ENCODE results near the gene XPR1. TPM values are rescaled to one million over a fixed set of nuclear protein-coding genes. Genes with fewer than 3 reads are reported as not detected.

Gene XPR1
- total and polyA plus RNA-seq, 2 of the 8 experiments (the other 6 are each of a cell fraction or from before 2014, with no cell fraction given) = 28.6 to 43.9 TPM

- FAIRE-seq = no peak
- peak overlapping the region in 1 of 4 experiments; percentile 45; a peak in 2 of 7 replicates for H3K9ac ChIP-seq (replicated peaks in 1 of 4; ENCODE audit: extremely low read depth in 1 of 4, low read depth in 3 of 4, low read length in 3 of 4)
Measured at GRCh38 chr1:180923887-180924286, 292.1 kb downstream of the XPR1 start.

More at GRCh38 chr1:180923887-180924286, 292.1 kb downstream of the XPR1 start:
- TF ChIP-seq RFX5 (IDR thresholded peaks at IDR 0.05; ENCODE audit: borderline replicate concordance, low read depth, low read length) (no peak), KDM5A (IDR thresholded peaks at IDR 0.05; ENCODE audit: low read length) (no peak), POLR2AphosphoS5 (IDR thresholded peaks at IDR 0.05; ENCODE audit: low read depth, low read length) (no peak), FOSL1 (IDR thresholded peaks at IDR 0.05; ENCODE audit: insufficient read depth, low read depth, low read length) (no peak), CBX5 (IDR thresholded peaks at IDR 0.05; ENCODE audit: low read depth, low read length) (no peak), GTF2F1 (IDR thresholded peaks at IDR 0.05; ENCODE audit: borderline replicate concordance, low read depth, low read length) (no peak), TEAD4 (IDR thresholded peaks at IDR 0.05; ENCODE audit: low read depth, low read length) (no peak), EP300 (IDR thresholded peaks at IDR 0.05; ENCODE audit: borderline replicate concordance in 1 of 2, low read depth in 2 of 2, low read length in 2 of 2) (no peak), TCF12 (IDR thresholded peaks at IDR 0.05; ENCODE audit: low read depth, low read length) (no peak), CREB1 (IDR thresholded peaks at IDR 0.05) (no peak), JUN (IDR thresholded peaks at IDR 0.05; ENCODE audit: low read depth, low read length) (no peak), CHD1 (IDR thresholded peaks at IDR 0.05; ENCODE audit: low read depth, low read length) (no peak), CHD2 (IDR thresholded peaks at IDR 0.05; ENCODE audit: low read length) (no peak), SRF (IDR thresholded peaks at IDR 0.05; ENCODE audit: low read depth, low read length) (no peak)
- H3K4me3 ChIP-seq (ENCODE audit: extremely low read depth in 1 of 4, insufficient read depth in 2 of 4, low read depth in 3 of 4, low read length in 4 of 4) = peak overlapping the region in 1 of 4 experiments; percentile 42; a peak in 2 of 8 replicates
- H3K23ac ChIP-seq (ENCODE audit: insufficient read length) = no peak overlapping the region
- H2AFZ ChIP-seq (ENCODE audit: low read length) = no peak overlapping the region
- 61% methylated on average over 4 of the region's 4 CpGs; no CpG with 5 or more reads in 1 of the 2 experiments for WGBS, 2 experiments (ENCODE audit: extremely low coverage in 1 of 2, insufficient coverage in 1 of 2, insufficient read length in 1 of 2, insufficient replicate concordance in 2 of 2, low coverage in 1 of 2, low lambda C conversion rate in 2 of 2, missing lambda C conversion rate in 1 of 2)
- CTCF ChIA-PET (ENCODE audit: partially characterized antibody) = interaction anchor here (0.7 to 3.9 kb wide), 8 partner anchors 8 to 408 kb away, joined by 3 to 11 read pairs (median 4); no protein-coding TSS in a partner anchor
- H3K36me3 ChIP-seq (ENCODE audit: control insufficient read depth in 2 of 4, insufficient read depth in 4 of 4, low read length in 3 of 4) = no peaks in the 10 kb centered on the region
- no peak overlapping the region for H3K14ac ChIP-seq (ENCODE audit: insufficient read length)
- H2BK12ac ChIP-seq (ENCODE audit: low read depth, low read length) = peak overlapping the region; percentile 100
- H3K4me2 ChIP-seq (ENCODE audit: insufficient read depth in 1 of 2, low read depth in 2 of 2, low read length in 2 of 2) = peak overlapping the region; percentile 75 to 87; a peak in 3 of 4 replicates
- H2BK120ac ChIP-seq (replicated peaks; ENCODE audit: low read depth, low read length) = peak overlapping the region; percentile 67
- peaks cover 32 to 59% (median 43%) of the 10 kb centered on the region in 4 experiments for H3K4me1 ChIP-seq (replicated peaks in 1 of 4; ENCODE audit: control insufficient read depth in 3 of 4, insufficient read depth in 4 of 4, low read length in 3 of 4)
- H4K8ac ChIP-seq (ENCODE audit: extremely low read depth, insufficient read depth, low read length) = peak overlapping the region; percentile 51; the same call in 1 of the 2 replicates
- H3K56ac ChIP-seq (replicated peaks; ENCODE audit: insufficient read length, low read depth, low read length) = peak overlapping the region; percentile 78
- H4K5ac ChIP-seq (ENCODE audit: insufficient read length, low read depth, low read length) = peak overlapping the region; percentile 91
- H4K20me1 ChIP-seq (replicated peaks in 1 of 2; ENCODE audit: control insufficient read depth in 1 of 2, insufficient read depth in 2 of 2, low read length in 2 of 2) = no peaks in the 10 kb centered on the region
- H2BK15ac ChIP-seq (ENCODE audit: low read length) = peak overlapping the region; percentile 72; the same call in 1 of the 2 replicates
- peak overlapping the region; percentile 100 for H2BK5ac ChIP-seq (ENCODE audit: low read depth, low read length)
- POLR2A ChIA-PET (ENCODE audit: partially characterized antibody) = interaction anchor here (1.0 to 2.4 kb wide), 7 partner anchors 8 to 401 kb away, joined by 3 to 26 read pairs (median 7); partner anchors contain the start of genes KIAA1614 and STX6
- no peak for DNase-seq (ENCODE audit: low read depth in 1 of 2, low spot score in 2 of 2)
- no peaks in the 10 kb centered on the region for H3K79me2 ChIP-seq (ENCODE audit: control insufficient read depth in 1 of 2, insufficient read depth in 2 of 2, low read length in 2 of 2)
- peak overlapping the region; percentile 87 for H3K18ac ChIP-seq (ENCODE audit: extremely low read depth, low read length)
- peaks cover 2% of the 10 kb centered on the region for H3K23me2 ChIP-seq (ENCODE audit: low read depth, low read length)
- H3K79me1 ChIP-seq (ENCODE audit: low read depth, low read length) = no peaks in the 10 kb centered on the region
- peak overlapping the region; percentile 92 for H3K27ac ChIP-seq (ENCODE audit: low read depth, low read length)
- peak overlapping the region; percentile 100 for H2BK20ac ChIP-seq (ENCODE audit: low read length)
- no peaks in the 10 kb centered on the region for H3K9me3 ChIP-seq (ENCODE audit: insufficient read depth in 2 of 2, low read depth in 1 of 2, low read length in 1 of 2)
- H3K27me3 ChIP-seq (replicated peaks in 1 of 4; ENCODE audit: control insufficient read depth in 3 of 4, extremely low read depth in 1 of 4, insufficient read depth in 3 of 4, low read length in 3 of 4) = no peaks in the 10 kb centered on the region; a peak in 1 of 7 replicates
- peak overlapping the region; percentile 97 for H3K4ac ChIP-seq (replicated peaks; ENCODE audit: insufficient read length, low read depth, low read length)
- H2AK5ac ChIP-seq (ENCODE audit: low read depth, low read length) = peak overlapping the region; percentile 87
- peak overlapping the region; percentile 99 for H4K91ac ChIP-seq (replicated peaks; ENCODE audit: insufficient read length, low read length)

Data from H1 (cell line).